Nasal cavity respiratory epithelium epithelial cell of viscerocranial mucosa (primary cell): ENCODE data around the gene ADPRM. TPM values are rescaled to one million over a fixed set of nuclear protein-coding genes. Genes with fewer than 3 reads are reported as not detected.

Experiments
- total RNA-seq: library from RNA; depleted of rRNA; stranded (reverse); fragments of >200 nt; gene quantifications from 2 replicates; pipeline ENCODE4 v1.2.3, GENCODE V29; 2014

Gene ADPRM
- total RNA-seq = 15.7 and 18.8 TPM in 2 replicates

GRCh38 chr17:10697092-10698081 lies at the start of gene ADPRM, which contains the start of gene SCO1:
ADPRM (plus strand) TSS chr17:10697594; CDS start chr17:10704927, 7,333 bp downstream.
SCO1 (minus strand) TSS chr17:10697533; CDS start chr17:10697507, 26 bp downstream.

DNA sequence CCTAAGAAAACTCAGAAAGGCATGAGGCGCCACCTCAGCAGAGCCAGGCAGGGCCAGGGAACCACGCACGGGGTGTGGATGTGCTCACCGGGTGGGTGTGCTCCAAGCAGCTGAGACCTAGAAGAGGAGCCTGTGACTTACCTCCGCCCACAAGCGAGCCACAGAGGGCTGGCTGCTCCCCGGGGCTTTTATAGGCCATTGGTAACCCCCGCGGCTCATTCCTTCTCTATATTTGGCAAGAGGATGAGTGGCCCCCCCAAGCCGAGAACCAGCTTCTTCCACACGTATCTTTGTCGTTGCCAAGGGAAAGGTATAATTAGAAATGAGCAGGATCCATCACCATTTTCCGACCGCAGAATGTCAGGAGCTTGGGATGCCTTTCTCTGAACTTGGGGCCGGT lies 40.2 kb upstream of the ADPRM start, which contains the start of gene MYH3:
MYH3 (minus strand) TSS at position 162 of the 400 bp plus-strand sequence. CDS start 2,245 bp downstream, outside the sequence.

GRCh38 chr17:10729334-10730193 lies 32.2 kb downstream of the ADPRM start, which contains the start of gene TMEM220:
TMEM220 (minus strand) TSS chr17:10730023; CDS start chr17:10729851, 172 bp downstream.

Other genes with a start within 250 kb of the ADPRM start
- not detected in 2 replicates for gene MYH4, start 228.0 kb upstream of the ADPRM start, total RNA-seq
- gene MYH1, start 179.1 kb upstream of the ADPRM start, total RNA-seq = not detected in 2 replicates
- not detected in 2 replicates for gene MYH2, start 147.9 kb upstream of the ADPRM start, total RNA-seq
- gene MYH3, start 40.3 kb upstream of the ADPRM start, total RNA-seq = 0.64 and 0.68 TPM in 2 replicates
- 28.4 and 41.2 TPM in 2 replicates for gene SCO1, start 61 bp upstream of the ADPRM start, total RNA-seq
- under 0.01 and 0.36 TPM in 2 replicates for gene TMEM220, start 32.4 kb downstream of the ADPRM start, total RNA-seq
- gene TMEM238L, start 106.5 kb downstream of the ADPRM start, total RNA-seq = 0.34 TPM in 1 of 2 replicates, not detected in the other
- gene PIRT, start 140.5 kb downstream of the ADPRM start, total RNA-seq = not detected in 2 replicates